ENCODE measurements around the gene PLEKHB1.

PLEKHB1 gene

DNA sequence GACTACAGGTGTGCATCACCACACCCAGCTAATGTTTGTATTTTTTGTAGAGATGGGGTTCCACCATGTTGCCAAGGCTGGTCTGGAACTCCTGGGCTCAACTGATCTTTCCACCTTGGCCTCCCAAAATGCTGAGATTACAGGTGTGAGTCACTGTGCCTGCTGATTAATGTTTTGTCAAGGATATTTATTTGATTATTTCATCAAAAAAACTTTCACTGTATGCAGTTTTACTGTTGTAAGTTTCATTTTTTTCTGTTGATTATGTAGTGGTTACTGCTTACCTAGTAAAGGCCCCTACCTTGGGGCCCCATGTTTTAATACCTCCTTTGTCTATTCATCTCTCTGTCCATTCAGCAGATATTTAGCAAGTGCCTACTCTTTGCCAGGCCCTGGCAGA, 31.8 kb upstream of the PLEKHB1 start:
- TF ChIP-seq, protein P1, sequence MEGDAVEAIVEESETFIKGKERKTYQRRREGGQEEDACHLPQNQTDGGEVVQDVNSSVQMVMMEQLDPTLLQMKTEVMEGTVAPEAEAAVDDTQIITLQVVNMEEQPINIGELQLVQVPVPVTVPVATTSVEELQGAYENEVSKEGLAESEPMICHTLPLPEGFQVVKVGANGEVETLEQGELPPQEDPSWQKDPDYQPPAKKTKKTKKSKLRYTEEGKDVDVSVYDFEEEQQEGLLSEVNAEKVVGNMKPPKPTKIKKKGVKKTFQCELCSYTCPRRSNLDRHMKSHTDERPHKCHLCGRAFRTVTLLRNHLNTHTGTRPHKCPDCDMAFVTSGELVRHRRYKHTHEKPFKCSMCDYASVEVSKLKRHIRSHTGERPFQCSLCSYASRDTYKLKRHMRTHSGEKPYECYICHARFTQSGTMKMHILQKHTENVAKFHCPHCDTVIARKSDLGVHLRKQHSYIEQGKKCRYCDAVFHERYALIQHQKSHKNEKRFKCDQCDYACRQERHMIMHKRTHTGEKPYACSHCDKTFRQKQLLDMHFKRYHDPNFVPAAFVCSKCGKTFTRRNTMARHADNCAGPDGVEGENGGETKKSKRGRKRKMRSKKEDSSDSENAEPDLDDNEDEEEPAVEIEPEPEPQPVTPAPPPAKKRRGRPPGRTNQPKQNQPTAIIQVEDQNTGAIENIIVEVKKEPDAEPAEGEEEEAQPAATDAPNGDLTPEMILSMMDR (IDR thresholded peaks at IDR 0.05; ENCODE audit: insufficient read depth, low read length, poor library complexity, severe bottlenecking), result no peak
- no peaks in the 10 kb centered on the region for H3K27me3 ChIP-seq (replicated peaks; ENCODE audit: control insufficient read depth, insufficient read depth, low read length)
- no peak for DNase-seq (ENCODE audit: extremely low read depth, insufficient read length)
- no peak overlapping the region for H3K4me3 ChIP-seq (replicated peaks; ENCODE audit: low read depth, low read length)
- no peaks in the 10 kb centered on the region for H3K36me3 ChIP-seq (ENCODE audit: control insufficient read depth, insufficient read depth, low read length)

DNA sequence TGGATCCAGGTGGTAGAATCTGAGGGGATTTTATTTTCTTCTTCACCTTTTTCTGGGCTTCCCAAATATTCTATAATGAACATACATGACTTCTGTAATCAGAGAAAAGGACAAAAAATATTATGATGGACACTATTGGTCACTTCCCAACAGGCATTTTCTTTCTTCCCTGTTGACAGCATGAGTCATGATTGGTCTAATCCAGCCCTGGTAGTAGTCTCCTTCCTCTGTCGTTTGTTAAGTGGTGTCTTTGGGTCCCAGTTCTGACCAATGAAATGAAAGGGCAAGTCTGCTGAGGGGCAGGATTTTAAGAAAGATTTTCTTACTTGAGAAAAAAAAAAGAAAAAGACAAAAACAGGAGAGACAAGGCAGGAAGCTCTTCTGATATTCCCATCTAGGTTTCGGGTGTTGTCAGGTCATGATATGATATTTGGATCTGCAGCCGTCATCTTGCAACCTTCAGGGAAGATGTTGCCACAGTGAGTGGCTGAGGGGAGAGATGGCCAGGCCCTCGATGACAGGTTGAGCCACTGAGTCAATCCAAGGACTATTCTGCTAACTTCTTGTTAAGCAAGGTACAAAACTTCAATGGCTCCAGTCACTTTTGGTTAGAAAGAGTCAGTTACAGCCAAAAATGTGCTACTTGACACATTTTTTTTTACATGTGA, 23.3 kb upstream of the PLEKHB1 start:
- TF ChIP-seq, protein P1 (IDR thresholded peaks at IDR 0.05; ENCODE audit: insufficient read depth, low read length, poor library complexity, severe bottlenecking), result no peak
- H3K36me3 ChIP-seq (ENCODE audit: control insufficient read depth, insufficient read depth, low read length), result no peaks in the 10 kb centered on the region
- H3K27me3 ChIP-seq (replicated peaks; ENCODE audit: control insufficient read depth, insufficient read depth, low read length), result no peaks in the 10 kb centered on the region
- H3K4me3 ChIP-seq (replicated peaks; ENCODE audit: low read depth, low read length), result no peak overlapping the region
- no peak for DNase-seq (ENCODE audit: extremely low read depth, insufficient read length)

DNA sequence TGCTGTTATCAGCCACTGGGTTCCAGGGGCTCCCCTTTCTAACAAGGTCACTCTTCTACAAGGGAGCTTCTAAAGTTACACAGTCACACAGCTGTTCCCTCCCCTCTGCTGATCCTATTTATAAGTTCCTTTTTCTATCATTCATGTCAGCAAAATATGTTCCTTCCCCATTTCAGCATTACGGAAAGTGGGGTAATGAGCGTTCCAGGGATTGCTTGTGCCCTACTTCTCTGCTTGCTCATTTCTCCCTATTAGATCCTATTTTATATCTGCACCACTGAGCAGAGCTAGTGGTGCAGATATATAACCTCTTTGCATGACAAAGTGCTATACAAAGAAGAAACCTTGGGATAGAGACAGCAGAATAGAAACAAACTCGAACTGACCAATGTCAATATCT, 22.7 kb upstream of the PLEKHB1 start:
- TF ChIP-seq, protein P1 (IDR thresholded peaks at IDR 0.05; ENCODE audit: insufficient read depth, low read length, poor library complexity, severe bottlenecking), result no peak
- no peak for DNase-seq (ENCODE audit: extremely low read depth, insufficient read length)
- H3K27me3 ChIP-seq (replicated peaks; ENCODE audit: control insufficient read depth, insufficient read depth, low read length), result no peaks in the 10 kb centered on the region
- H3K36me3 ChIP-seq (ENCODE audit: control insufficient read depth, insufficient read depth, low read length), result no peaks in the 10 kb centered on the region
- H3K4me3 ChIP-seq (replicated peaks; ENCODE audit: low read depth, low read length), result no peak overlapping the region

DNA sequence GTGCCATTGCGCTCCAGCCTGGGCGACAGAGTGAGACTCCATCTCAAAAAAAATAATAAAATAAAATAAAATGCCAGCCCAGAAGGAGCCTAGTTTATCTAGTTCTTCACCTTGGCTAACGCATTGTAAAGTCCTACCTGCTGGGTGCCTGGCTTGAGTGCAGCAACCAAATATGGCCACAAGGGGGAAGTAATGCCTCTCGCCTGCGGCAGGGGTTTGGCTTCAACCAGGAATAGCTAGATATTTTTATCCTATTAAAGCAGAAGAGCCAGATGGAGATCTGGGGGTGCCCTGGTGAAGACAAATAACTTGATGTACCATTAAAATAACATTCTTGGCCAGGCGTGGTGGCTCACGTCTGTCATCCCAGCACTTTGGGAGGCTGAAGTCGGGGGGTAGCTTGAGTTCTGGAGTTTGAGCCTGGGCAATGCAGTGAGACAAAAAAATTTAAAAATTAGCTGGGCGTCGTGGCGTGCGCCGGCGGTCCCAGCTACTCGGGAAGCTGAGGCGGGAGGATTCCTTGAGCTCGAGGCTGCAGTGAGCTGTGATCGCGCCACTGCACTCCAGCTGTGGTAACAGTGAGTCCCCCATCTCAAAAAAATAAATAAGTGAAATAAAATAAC, 20.6 kb upstream of the PLEKHB1 start:
- DNase-seq (ENCODE audit: extremely low read depth, insufficient read length), result no peak
- Histone ChIP-seq H3K4me3 (replicated peaks; ENCODE audit: low read depth, low read length) (no peak overlapping the region), H3K36me3 (ENCODE audit: control insufficient read depth, insufficient read depth, low read length) (no peaks in the 10 kb centered on the region), H3K27me3 (replicated peaks; ENCODE audit: control insufficient read depth, insufficient read depth, low read length) (no peaks in the 10 kb centered on the region)
- TF ChIP-seq, protein P1 (IDR thresholded peaks at IDR 0.05; ENCODE audit: insufficient read depth, low read length, poor library complexity, severe bottlenecking), result peak; percentile 88

DNA sequence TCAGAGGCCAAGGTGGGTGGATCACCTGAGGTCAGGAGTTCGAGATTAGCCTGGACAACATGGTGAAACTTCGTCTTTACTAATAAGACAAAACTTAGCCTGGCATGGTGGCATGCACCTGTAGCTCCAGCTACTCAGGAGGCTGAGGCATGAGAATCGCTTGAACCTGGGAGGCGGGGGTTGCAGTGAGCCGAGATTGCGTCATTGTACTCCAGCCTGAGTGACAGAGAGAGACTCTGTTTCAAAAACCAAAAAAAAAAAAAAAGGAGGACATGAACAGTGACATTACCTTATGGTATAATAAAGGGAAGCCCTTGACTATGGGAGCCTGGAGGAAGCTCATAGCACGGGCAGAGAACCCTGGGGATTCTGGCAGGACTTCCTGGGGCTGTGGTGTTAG, 16.5 kb upstream of the PLEKHB1 start:
- Histone ChIP-seq H3K27me3 (replicated peaks; ENCODE audit: control insufficient read depth, insufficient read depth, low read length) (no peaks in the 10 kb centered on the region), H3K36me3 (ENCODE audit: control insufficient read depth, insufficient read depth, low read length) (no peaks in the 10 kb centered on the region), H3K4me3 (replicated peaks; ENCODE audit: low read depth, low read length) (no peak overlapping the region)
- TF ChIP-seq, protein P1 (IDR thresholded peaks at IDR 0.05; ENCODE audit: insufficient read depth, low read length, poor library complexity, severe bottlenecking), result no peak
- DNase-seq (ENCODE audit: extremely low read depth, insufficient read length), result no peak

Data from GM06990 (cell line).